ENCODE data around the gene C1D. TPM values are rescaled to one million over a fixed set of nuclear protein-coding genes. Genes with fewer than 3 reads are reported as not detected.

Gene C1D
- total RNA-seq, 4 donors from 2014 or later, result 16.4 to 45.6 (median 38.4) TPM

DNA sequence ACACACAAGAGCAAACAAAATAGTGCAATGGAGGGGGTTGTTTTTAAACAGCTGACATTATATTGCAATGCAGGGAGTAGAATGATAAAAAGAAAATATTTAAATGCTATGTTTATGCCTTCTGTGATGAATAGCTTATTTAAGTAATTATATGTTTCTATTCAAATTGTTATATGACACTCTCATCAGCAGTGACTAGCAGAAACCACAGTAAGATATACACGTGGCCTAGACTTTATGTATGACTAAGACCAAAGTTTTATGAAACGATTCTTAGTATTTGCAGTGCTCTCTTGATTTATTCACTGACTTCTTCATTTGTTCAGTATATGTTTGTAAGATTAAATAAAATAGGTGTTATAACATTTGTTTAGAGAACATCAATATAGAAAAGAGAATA, 26.1 kb upstream of the C1D start:
- TF ChIP-seq, protein P1, sequence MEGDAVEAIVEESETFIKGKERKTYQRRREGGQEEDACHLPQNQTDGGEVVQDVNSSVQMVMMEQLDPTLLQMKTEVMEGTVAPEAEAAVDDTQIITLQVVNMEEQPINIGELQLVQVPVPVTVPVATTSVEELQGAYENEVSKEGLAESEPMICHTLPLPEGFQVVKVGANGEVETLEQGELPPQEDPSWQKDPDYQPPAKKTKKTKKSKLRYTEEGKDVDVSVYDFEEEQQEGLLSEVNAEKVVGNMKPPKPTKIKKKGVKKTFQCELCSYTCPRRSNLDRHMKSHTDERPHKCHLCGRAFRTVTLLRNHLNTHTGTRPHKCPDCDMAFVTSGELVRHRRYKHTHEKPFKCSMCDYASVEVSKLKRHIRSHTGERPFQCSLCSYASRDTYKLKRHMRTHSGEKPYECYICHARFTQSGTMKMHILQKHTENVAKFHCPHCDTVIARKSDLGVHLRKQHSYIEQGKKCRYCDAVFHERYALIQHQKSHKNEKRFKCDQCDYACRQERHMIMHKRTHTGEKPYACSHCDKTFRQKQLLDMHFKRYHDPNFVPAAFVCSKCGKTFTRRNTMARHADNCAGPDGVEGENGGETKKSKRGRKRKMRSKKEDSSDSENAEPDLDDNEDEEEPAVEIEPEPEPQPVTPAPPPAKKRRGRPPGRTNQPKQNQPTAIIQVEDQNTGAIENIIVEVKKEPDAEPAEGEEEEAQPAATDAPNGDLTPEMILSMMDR (IDR thresholded peaks at IDR 0.05; ENCODE audit: low read depth), result no peak

- TF ChIP-seq, protein P1 (IDR thresholded peaks at IDR 0.05; ENCODE audit: low read depth), result no peak
Measured at GRCh38 chr2:68086166-68086565, 23.4 kb upstream of the C1D start.

- TF ChIP-seq, protein P1 (IDR thresholded peaks at IDR 0.05; ENCODE audit: low read depth), result no peak
Measured at GRCh38 chr2:68083346-68083745, 20.5 kb upstream of the C1D start.

DNA sequence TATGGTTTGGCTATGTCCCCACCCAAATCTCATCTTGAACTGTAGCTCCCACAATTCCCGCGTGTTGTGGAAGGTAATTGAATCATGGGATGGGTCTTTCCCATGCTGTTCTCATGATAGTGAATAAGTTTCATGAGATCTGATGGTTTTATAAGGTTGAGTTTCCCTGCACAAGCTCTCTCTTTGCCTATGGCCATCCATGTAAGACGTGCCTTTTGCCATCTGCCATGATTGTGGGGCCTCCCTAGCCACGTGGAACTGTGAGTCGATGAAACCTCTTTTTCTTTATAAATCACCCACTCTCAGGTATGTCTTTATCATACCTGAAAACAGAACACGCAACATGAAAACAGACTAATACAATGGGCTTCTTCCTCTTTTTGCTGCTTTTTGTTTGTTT, 11.2 kb upstream of the C1D start:
- TF ChIP-seq, protein P1 (IDR thresholded peaks at IDR 0.05; ENCODE audit: low read depth), result no peak

DNA sequence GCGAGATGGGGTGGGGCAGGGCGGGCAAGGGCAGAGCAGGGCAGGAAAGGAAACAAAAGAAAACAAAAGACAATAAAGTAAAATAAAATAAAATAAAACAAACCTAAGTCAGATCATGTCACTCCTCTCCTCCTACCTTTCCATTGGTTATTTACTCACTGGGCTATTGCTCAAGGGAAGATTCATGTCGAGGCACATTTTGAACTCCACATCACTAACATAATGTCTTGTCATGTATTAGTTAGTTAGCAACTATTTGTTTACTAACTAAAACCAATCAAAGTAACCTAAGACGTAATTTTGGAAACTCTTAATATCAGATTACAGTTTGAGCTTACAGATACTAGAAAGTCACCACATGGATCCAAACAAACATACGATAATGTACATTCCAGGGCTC, 2.2 kb downstream of the C1D start:
- TF ChIP-seq, protein P1 (IDR thresholded peaks at IDR 0.05; ENCODE audit: low read depth), result no peak

GRCh38 chr2:68059784-68060525, 2.8 kb downstream of the C1D start:
- TF ChIP-seq, protein P1 (IDR thresholded peaks at IDR 0.05; ENCODE audit: low read depth), result no peak

DNA sequence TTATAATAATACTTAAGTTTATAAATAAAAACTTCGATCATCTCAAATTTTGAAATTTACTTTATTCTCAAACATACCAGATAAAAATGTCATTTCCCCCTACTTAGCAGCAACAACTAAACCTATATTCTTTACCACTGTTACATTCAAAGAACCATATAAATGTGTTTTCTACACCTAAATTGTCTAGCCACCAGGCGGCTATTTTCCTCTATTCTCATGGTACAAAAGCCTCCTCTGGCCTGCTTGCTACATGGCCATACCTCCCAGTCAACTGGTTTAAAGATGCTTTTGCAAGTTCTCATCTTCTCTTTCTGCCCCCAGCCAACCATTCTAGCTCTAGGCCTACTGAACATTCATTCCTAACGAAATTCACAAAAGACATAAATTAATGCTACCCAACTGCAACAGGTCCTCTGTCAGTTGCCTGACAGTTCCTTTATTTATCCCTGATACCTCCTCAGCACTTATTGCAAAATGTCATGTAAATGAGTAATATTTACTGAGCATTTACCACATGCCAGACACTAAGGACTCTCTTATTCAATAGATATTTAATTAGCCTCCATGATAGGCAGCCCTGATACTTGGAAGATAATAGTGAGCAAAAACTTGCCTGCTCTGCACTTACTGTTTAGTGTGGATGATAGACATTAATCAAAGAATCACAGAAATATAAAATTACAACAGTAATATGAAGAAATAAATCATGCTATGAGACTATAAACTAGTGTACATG, 5.0 kb downstream of the C1D start:
- TF ChIP-seq, protein P1 (IDR thresholded peaks at IDR 0.05; ENCODE audit: low read depth), result no peak

Measured in subcutaneous adipose tissue (tissue), 4 donors.